Ramos (cell line): ENCODE measurements around the gene ALKBH5.

ENCODE experiments used
- in situ Hi-C: fragments of 300-500 bp; cut with MboI; formaldehyde crosslinking; loops from one replicate; pipeline ENCODE4 v1.14.3; 2022; ENCODE audit warnings: low sequenced_read_pairs; ENCODE audit not compliant: unreplicated experiment

ALKBH5 gene

DNA sequence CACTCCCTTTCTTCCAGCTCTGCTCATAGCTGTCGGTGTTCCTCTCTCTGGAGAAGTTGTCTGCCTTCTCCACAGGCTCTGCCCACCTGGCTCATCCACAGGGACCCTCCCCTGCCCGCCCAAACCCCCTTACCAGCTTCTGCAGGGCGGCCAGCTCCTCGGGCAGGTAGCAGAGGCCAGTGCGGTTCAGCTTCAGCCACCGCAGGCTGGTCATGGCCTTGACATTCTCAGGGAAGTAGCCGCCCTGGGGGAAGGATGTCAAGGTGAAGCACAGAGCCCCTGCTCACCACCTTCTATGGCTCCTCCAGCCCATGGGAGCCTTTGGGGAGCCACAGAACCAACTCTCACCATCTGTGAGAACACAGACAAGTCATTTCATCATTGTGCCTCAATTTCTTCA is 73.1 kb downstream of the ALKBH5 start:
- in situ Hi-C loops = no loop called here

DNA sequence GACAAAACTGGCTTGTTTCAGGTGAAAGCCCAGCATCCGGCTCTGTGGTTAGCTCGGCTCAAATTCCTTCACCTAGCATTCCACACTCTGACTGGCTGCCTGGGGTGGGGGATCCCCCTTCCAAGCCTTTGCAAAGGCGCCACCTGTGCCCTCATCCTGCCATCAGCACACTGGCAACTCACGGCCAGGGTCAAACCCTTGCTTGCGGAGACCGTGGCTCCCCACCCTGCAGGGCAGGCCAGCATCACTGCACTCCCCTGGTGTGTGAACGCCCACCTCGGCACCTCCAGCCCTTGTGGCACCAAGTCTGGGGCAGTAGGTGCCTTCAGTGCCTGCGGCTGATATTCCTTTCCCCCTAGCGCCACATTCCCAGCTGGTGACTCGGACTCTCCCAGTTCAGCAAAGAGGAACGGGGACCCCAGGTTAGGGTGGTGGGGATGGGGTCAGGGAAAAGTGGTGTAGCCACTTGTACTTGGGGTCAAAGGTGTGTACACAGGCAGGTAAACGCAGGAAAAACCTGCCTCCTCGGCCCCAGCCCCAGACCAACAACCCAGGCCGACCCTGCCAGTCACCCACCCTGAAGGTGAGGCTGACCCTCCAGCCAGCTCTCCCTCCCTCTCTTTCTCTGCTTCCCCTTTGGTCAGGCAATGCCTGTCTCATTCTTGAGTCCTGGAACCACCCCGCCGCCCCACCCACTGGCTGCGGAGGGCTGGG is 73.8 kb downstream of the ALKBH5 start:
- in situ Hi-C loops = no loop called here

DNA sequence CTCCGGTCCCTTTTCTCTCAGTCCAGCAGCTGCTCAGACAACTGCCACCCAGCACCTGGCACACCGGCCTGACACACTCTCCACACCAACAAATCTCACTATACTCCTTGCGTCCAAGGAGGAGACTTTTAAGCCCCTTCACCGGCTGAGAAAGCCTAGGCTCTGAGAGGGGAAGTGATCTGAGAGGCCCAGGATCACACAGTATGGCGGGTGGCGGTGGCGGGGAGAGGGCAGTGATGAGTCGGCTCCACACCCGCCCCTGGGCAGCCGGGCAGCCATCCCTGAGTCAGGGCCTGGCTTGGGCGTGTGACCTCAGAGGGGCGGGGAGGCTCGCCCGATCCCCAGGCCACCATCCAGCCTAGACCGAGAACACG is 74.3 kb downstream of the ALKBH5 start:
- in situ Hi-C loops = no loop called here

DNA sequence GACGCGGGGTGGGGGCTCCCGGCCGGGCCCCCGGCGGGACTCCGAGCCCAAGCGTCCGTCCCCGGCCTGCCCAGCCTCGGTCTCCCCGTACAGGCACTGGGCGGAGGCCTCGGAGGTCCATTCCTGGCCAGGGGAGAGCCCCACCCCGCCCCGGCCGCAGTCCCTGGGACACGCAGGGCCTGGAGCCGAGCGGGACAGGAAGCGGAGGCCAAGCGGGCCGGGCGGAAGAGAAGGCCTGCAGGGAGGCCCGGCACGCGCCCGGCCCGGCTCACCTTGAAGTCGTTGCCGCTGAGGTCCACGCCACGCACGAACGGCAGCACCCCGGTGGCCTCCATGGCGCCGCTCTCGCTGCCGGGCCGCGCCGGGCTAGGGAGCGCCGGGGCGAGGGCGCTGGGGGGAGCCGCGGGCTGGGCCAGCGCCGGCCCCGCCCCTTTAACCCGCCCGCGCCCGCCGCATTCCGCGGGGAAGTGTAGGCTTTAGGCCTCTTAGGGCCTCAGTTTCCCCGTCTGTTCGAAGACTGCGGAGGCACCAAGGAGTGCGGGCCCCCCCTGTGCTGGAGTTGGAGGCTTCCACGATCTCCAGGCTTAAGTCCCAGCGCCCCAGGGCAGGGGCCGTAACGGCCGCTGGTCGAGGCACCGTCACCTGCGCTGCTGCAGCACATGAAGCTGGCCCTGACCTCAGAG is 74.9 kb downstream of the ALKBH5 start, which contains the start of gene FLII:
Gene FLII, minus strand, starts transcription at position 383 of the 683 bp plus-strand sequence. Its CDS starts 48 bp downstream, at position 335.
- in situ Hi-C loops = no loop called here
